NCI-H146 (cell line): ENCODE results near the gene ZNF592.

Experiments used
- DNase-seq: peaks from one replicate; lab custom pipeline; 2025; lab: John Stamatoyannopoulos, UW

The ZNF592 gene

DNA sequence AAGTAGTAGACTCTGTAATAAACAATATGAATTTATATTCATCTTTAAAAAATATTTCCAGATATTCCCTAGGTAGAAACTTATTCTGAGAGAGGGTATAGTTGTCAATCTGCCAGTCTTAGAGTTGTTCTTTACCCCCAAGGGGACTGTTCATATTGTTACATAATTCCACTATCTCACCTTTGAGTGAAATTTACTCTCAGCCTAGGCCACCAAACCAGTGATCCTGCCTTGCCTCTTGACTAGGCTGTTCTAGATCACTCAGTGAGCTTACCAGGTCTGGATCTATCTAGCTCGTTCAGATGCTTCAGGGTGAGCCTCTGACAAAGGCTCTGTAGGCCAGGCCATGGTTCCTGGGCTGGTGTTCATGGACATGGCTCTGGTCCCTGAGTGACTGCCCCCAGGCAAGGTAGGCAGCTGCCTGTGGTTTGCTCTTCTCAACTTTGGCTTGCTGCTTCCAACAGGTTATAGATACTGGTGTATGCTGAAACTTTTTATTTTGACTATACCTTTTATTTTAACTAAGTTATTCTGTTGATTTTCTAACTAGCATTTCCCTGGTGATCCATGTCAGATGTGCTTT lies 27.6 kb downstream of the ZNF592 start:
- no peak for DNase-seq

DNA sequence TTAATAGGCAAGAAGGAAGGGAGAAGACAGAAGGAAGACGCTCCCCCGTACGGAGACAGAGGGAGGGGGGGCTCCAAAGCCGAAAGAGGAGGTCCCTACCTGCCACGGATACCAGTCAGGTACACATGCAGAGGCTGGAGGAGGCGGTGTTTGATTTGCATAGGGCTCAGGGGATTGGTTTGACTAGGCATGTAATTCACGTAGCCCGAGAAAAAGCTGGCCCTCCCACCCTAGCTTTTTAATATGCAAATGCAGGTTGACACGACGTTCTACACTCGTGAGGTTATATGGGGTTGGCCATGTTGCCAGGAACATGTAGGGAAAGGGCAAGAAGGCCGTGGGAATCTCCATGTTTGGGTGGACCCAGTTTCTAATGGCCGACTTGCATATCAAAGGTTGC lies 29.8 kb downstream of the ZNF592 start:
- DNase-seq, result no peak

DNA sequence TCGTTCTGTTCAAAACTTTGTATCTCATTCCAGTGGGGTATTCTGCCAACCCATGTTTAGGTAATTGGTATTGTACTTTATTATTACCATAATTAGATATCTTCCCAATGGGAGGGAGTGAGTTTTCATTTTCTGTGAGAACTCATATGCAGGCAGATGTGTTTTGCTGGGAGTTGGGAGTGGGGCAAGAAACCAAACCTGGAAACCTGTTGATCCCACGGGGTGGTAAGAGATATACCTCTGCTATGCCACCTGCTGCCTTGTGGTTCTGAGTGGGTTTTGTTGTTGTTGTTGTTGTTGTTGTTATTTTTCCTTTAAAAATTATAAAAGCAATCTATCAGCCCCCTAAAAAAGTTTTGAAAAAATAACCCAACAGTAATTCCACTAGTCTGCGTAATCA lies 32.1 kb downstream of the ZNF592 start:
- DNase-seq, result no peak

DNA sequence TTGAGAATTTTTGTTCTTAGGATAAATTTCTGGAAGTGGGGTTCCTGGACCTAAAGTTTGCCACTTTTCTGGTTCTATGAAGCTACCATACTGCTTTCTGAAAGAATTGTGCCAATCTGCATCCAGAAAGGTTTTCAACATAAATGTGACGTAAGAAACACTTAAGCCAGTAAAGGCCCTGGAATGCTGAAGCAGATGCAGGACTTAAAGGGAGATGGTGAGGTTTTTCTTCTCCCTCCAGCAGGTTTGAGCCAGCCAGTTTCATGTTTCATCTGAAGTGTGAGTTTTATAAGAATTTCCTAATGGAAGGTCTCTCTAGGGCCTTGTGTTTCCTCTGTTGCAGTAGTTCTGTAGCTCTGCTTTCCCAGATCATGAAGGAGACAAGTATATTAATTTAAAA lies 33.1 kb downstream of the ZNF592 start:
- DNase-seq, result no peak

DNA sequence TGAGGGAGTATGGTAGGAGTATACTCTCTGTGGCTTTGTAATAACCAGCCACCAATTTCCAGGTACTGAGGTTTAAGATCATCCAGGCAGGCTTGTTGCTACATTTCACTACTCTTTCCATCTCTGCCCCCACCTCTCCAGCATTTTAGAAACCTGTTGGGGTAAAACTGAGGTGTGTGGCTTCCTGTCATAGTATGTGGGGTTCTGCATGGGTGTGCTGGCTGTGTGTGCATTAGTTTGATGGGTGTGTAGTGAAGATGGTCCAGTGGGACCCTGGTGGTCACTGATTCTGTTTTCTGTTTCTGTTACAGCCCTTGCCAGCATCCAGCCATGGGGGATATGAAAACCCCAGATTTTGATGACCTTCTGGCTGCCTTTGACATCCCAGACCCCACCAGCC lies 34.0 kb downstream of the ZNF592 start:
- no peak for DNase-seq

DNA sequence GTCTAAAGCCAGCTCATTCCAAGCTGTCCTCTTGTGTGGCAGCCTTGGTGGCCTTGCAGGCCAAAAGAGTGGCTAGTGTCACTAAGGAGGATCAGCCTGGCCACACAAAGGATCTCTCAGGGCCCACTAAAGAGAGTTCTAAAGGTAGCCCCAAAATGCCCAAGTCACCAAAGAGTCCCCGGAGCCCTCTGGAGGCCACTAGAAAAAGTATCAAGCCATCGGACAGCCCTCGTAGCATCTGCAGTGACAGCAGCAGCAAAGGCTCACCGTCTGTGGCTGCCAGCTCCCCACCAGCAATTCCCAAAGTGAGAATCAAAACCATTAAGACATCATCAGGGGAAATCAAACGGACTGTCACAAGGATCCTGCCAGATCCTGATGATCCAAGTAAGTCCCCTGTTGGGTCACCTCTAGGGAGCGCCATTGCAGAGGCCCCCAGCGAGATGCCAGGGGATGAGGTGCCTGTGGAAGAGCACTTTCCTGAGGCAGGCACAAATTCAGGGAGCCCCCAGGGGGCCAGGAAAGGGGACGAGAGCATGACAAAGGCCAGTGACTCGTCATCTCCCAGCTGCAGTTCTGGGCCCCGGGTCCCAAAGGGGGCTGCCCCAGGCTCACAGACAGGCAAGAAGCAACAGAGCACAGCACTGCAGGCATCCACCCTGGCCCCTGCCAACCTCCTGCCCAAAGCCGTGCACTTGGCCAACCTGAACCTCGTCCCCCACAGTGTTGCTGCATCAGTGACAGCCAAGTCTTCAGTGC lies 35.3 kb downstream of the ZNF592 start:
- no peak for DNase-seq

DNA sequence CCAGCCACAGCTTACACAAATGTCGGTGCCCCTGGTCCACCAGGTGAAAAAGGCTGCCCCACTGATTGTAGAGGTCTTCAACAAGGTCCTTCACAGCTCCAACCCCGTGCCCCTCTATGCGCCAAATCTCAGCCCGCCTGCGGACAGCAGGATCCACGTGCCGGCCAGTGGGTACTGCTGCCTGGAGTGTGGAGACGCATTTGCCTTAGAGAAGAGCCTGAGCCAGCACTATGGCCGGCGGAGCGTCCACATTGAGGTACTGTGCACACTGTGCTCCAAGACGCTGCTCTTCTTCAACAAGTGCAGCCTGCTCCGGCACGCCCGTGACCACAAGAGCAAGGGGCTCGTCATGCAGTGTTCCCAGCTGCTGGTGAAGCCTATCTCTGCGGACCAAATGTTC lies 35.9 kb downstream of the ZNF592 start:
- DNase-seq, result no peak

DNA sequence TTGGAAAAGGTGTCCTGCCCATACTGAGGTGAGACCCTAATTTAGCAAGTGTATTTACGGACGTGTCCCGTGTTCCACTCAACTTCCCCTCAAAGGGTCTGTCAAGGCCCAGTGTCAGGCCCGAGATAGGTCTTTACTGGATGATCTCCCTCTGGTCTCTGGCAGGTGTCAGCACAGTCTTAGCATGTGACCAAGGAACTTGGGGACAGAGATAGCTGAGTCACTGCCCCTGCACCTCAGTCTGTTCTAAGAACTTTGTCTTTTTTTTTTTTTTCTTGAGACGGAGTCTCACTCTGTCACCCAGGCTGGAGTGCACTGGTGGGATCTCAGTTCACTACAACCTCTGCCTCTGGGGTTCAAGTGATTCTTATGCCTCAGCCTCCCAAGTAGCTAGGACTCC lies 36.7 kb downstream of the ZNF592 start:
- DNase-seq, result no peak

DNA sequence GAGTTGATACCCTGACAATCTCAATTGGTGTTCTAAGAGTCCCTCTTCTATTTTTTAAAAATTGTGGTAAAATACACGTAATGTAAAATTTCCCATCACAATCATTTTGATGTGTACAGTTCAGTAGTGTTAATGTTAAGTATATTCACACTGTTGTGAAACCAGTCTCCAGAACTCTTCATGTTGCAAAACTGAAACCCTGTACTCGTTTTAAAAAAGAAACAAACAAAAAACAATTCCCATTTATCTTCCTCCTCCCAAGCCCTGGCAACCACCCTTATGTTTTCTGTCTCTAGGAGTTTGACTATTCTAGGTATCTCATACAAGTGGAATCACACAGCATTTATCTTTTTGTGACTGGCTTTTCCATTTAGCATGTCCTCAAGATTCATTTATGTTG lies 40.1 kb downstream of the ZNF592 start:
- no peak for DNase-seq

DNA sequence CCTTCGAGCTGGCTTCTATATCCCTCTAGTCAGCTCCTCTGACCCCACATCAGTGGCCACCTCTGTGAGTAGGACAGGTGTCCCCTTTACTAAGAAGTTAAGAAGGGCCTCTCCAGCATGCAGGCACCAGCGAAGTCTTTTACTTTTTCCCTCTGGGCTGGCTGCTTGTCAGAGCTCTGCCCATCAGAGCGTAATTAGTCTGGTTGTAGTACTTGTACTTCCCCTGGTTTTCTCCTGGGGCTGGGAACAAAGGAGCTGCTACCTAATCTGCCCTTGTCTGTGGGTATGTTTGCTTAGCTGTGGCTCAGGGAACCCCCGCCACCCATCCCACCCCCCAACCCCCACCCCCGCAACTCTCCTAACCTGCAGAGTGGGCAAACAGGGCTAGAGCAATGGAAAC lies 41.4 kb downstream of the ZNF592 start:
- DNase-seq, result no peak

DNA sequence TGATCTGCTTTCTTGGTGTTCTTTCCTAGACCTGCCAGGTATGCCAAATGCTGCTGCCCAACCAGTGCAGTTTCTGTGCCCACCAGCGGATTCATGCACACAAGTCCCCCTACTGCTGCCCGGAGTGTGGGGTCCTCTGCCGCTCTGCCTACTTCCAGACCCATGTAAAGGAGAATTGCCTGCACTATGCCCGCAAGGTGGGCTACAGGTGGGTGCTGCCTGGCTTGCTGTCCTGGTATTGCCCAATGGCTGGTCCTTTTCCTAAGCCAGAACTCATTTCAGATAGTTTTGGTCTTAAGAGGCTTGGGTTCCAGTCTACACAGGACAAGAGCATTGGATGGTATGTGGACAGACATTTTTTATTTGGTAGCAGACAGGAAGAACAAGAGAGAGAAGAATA lies 42.3 kb downstream of the ZNF592 start:
- no peak for DNase-seq

DNA sequence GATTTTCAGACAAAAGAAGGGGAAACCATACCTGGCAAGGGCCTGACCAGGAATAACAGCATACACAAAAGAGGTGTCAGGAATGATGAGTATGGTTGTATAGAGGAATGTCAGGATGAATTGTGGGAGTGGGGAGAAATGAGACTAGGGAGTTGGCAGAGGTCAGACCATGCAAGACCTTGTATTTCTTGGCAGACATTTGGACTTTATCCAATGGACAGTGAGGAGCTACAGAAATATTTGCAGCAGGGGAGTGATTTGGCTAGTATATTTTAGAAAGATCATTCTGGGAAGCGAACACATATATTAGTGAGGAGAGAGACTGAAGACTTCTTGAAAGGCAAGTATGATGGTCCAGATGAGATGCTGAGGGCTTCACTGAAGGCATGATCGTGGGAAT lies 43.4 kb downstream of the ZNF592 start:
- DNase-seq, result no peak

DNA sequence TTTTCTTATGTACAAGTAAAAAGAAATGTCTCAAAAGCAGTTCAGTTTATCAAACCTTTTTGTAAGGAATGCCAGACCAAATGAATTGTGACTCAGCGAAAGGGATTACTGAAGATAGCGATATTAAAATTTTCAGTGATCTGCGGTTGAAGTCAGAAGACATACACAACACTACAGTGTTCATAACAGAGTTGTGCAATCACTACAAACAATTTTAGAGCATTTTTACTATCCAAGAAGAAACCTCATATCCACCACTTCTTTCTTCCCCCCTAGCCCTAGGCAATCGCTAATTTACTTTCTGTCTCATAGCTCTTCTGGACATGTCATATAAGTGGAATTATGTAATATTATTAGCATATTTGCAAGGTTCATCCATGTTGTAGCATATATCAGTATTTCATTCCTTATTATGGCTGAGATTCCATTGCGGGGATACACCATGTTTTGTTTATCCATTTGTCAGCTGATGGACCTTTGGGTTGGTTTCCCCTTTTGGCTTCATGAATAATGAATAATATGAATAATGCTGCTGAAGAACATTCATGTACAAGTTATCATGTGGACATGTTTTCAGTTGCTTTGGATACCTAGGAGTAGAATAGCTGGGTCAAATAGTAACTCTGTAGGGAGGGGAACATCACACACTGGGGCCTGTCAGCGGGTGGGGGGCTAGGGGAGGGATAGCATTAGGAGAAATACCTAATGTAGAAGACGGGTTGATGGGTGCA lies 45.2 kb downstream of the ZNF592 start:
- no peak for DNase-seq

DNA sequence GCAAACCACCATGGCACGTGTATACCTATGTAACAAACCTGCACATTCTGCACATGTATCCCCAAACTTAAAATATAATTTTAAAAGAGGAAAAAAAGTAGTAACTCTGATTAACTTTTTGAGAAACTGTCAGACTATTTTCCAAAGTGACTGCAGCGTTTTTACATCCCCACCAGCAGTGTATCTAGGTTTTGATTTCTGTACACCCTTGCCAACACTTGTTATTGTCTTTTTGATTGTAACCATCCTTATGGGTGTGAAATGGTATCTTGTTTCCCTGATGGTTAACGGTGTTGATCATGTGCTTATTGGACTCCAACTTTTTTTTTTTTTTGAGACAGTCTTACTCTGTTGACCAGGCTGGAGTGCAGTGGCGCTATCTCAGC lies 45.8 kb downstream of the ZNF592 start:
- no peak for DNase-seq

DNA sequence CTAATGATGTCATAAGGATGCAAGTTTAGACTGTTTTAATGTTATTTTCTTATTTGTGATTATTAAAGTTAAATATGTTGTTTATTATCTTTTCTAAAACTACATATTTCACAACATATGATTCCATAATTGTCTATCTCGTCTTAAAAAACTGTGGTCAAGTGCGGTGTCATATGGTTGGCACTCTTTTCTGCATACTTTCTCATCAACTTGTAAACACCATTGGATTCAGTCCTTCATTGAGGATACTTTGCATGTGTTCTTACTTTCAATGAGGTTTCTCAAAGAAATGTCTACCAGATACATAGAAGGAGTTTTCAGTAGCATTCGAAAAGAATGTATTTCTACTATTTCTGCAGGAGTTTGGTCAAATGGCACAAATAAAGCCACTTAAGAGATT lies 46.8 kb downstream of the ZNF592 start:
- DNase-seq, result no peak

DNA sequence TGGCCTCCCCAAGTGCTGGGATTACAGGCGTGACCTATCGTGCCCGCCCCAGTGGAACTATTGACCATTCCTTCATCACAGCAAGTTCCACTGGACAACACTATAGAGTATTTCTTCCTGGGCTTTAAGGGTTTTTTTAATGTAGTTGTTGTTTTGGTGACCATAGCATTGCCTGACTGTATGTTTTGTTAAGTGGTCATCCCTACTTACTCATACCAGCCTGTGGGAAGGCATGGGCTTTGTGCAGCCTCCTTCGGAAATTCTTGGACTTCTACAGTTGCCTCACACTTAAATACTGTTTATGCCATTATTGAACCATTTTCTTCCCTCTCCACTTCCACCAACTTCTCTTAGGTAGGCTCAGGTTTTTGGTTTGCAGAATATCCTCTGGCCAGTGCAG lies 48.8 kb downstream of the ZNF592 start:
- no peak for DNase-seq

DNA sequence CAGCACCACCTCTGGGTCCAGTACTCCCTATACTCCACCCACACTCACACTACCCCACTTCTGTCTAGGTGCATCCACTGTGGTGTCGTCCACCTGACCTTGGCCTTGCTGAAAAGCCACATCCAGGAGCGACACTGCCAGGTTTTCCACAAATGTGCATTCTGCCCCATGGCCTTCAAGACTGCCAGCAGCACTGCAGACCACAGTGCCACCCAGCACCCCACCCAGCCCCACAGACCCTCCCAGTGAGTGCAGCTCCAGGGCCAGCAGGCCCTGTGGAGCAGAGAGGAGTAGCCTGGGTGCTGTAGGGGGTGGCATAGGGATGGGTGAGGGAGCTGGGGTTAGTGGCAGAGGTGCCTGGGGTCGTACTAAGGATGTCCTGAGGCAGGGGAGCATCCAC lies 49.4 kb downstream of the ZNF592 start:
- DNase-seq, result no peak

DNA sequence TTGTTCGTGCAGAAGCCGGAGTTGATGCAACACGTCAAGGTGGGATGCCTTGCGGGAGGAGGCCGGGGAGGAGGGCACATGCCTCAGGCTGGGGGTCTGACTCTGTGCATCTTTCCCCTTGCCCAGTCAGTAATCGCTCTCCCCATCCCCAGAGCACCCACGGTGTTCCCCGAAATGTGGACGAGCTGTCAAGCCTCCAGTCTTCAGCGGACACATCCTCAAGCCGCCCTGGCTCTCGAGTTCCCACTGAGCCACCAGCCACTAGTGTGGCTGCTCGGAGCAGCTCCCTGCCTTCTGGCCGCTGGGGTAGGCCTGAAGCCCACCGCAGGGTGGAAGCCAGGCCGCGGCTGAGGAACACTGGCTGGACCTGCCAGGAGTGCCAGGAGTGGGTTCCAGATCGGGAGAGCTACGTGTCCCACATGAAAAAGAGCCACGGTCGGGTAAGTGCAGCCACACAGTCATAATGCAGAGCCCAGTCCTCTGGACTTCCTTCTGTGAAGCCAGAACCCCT lies 50.1 kb downstream of the ZNF592 start:
- no peak for DNase-seq

DNA sequence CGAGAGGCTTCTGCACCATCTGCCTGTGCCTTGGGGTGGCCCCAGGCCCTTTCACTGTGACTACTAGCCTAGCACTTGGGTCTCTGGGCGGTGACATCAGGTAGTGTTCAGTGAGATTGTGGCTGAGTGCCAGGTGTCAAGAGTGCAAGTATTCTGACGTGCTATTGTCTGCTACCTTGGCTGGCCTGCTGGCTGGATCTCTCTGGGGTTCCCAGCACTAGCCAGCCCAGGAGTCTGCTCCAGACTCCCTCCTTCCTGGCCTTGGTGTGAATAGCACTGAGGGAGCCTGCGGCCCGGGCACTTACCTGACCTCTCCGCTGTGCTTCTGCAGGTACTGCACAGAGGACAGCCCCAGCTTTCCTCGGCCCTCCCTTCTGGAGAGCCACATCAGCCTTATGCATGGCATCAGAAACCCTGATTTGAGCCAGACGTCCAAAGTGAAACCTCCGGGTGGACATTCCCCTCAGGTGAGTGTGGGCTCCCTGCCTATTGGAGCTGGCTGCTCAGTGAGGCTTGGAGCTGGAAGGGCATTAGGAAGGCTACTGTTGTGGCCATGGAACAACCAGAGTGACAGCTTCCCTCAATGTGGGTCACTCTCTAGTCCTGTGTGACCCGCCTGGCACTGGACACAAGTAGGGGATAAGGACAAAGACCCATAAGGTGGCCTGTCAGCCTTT lies 51.3 kb downstream of the ZNF592 start:
- no peak for DNase-seq

DNA sequence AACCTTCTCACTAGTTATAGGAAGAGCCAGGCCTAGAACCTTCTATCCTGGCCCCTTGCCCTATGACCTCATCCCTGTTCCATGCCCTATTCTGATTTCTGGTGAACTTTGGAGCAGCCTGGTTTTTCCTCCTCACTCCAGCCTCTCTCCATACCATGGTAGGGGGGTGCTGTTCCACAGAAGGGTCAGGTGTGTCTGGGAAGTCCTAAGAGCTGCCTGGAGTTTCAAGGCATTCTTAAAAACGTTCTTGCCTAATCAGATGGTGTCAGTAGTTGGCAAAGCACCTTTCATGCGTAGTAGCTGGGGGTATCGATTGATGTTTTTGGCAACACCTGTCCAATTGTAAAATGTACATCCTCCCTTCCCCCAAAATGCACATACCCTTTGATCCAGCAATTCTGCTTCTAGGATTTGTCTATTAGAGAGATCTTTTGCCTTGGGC lies 52.0 kb downstream of the ZNF592 start:
- DNase-seq, result no peak

DNA sequence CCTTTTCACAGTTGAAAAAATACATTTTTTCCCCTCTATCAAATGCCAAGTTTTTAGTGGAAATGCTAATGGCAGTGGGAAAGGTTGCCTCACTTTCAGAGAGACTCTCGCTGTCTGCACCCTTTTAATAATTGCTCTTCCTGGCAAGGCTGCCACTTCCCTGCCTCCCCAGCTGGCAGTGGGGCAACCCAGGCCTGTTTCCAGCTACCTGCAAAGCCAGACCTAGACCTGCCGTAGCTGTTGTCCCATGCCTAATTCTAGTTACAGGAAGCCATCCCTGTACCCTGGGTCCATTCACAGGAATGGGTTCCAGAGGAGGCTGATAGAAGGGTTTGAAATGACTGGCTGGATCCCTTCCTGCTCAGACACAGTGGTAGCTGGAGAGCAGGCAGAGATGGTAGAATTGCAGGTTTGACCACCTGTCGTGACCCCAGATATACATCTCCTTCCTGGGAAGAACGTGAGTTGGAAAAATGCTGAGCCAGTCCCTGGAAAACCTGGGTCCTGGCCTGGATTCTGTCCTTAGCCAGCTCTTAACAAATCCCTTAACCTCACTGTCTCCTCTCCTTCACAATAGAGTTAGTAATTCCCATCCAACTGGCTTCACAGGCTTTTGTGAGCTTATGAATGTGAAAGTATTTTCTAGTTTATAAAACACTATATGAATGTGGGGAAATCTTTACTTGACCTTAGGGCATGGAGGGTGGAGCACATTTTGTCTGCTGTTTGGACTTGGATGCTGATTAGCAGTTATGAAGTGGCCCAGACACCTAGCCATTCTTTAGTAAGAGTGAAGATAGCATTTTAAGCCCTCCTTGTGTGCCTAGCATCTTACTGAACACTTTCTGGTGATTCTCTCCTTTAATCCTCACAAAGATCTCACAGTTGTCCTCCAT lies 55.9 kb downstream of the ZNF592 start:
- no peak for DNase-seq

DNA sequence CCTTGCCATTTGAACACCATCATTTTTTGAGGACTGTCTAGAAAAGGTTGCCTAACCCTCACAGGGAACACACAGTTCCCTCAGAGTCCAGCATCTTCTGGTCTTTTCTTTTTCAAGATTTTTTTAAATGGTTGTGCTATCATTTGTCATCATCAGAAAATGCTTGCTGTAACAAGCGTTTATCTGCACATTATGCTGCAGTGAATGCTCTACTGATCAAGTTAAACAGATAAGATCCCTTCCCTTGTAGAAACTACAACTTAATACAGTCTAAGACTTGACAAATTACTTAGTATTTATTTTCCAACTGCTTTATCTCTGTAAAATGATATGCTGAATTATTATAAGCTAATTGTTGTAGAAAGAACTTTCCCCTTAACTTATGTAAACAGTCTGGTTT lies 56.8 kb downstream of the ZNF592 start:
- no peak for DNase-seq
